HEK293 (cell line): ENCODE results near the gene TRDMT1.

Source experiments
- ZBTB20 ChIP-seq: fragments of 450-650 bp; formaldehyde crosslinking; IDR thresholded peaks from 2 replicates; pipeline ENCODE4 v1.5.1; 2016; ENCODE audit warnings: missing biosample characterization, missing genetic modification characterization
- TF ChIP-seq, protein P1 (sequence below): fragments of 450-650 bp; formaldehyde crosslinking; IDR thresholded peaks from 2 replicates; pipeline ENCODE4 v1.5.1; 2016; ENCODE audit warnings: missing biosample characterization, missing genetic modification characterization

GRCh38 chr10:17101910-17102266, 99.6 kb downstream of the TRDMT1 start:
- TF ChIP-seq ZBTB20 (tag by site-specific recombination), result no peak
- TF ChIP-seq, protein P1, sequence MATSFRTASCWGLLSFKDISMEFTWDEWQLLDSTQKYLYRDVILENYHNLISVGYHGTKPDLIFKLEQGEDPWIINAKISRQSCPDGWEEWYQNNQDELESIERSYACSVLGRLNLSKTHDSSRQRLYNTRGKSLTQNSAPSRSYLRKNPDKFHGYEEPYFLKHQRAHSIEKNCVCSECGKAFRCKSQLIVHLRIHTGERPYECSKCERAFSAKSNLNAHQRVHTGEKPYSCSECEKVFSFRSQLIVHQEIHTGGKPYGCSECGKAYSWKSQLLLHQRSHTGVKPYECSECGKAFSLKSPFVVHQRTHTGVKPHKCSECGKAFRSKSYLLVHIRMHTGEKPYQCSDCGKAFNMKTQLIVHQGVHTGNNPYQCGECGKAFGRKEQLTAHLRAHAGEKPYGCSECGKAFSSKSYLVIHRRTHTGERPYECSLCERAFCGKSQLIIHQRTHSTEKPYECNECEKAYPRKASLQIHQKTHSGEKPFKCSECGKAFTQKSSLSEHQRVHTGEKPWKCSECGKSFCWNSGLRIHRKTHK (tag by site-specific recombination), result no peak
